Occipital lobe (tissue), 2 donors: ENCODE measurements around the gene SNX6. TPM values are rescaled to one million over a fixed set of nuclear protein-coding genes. Genes with fewer than 3 reads are reported as not detected.
"Not testable (repeated sequence)": the region's sequence is repeated elsewhere in the genome, so short reads cannot be mapped to it uniquely, and the experiment has no call there.

Experiments used
- DNase-seq: peaks from one replicate; lab custom pipeline; 2025; lab: John Stamatoyannopoulos, UW
- total RNA-seq: library from RNA; depleted of rRNA; stranded (reverse); fragments of >200 nt; gene quantifications from one replicate; pipeline ENCODE4 v1.2.3, GENCODE V29; 2014

The SNX6 gene
- total RNA-seq, 1 donor from 2014 or later: 106 TPM

- DNase-seq: not testable (repeated sequence)
Measured at GRCh38 chr14:34634360-34634771, 4.4 kb upstream of the SNX6 start.

GRCh38 chr14:34633742-34634141 is 3.8 kb upstream of the SNX6 start:
- no peak for DNase-seq

GRCh38 chr14:34632411-34632978 is 2.5 kb upstream of the SNX6 start:
- no peak for DNase-seq

- DNase-seq: no peak
Measured at GRCh38 chr14:34629344-34629656, 648 bp downstream of the SNX6 start.

GRCh38 chr14:34628681-34629135 is 1.2 kb downstream of the SNX6 start:
- no peak for DNase-seq

GRCh38 chr14:34623506-34623905 is 6.4 kb downstream of the SNX6 start:
- DNase-seq: no peak

- DNase-seq: no peak
Measured at GRCh38 chr14:34620839-34621238, 9.1 kb downstream of the SNX6 start.

GRCh38 chr14:34620115-34620514 is 9.8 kb downstream of the SNX6 start:
- no peak for DNase-seq

- DNase-seq: no peak
Measured at GRCh38 chr14:34619471-34619870, 10.5 kb downstream of the SNX6 start.

GRCh38 chr14:34616360-34616759 is 13.6 kb downstream of the SNX6 start:
- DNase-seq: no peak

GRCh38 chr14:34615507-34615906 is 14.4 kb downstream of the SNX6 start:
- DNase-seq: no peak

- no peak for DNase-seq
Measured at GRCh38 chr14:34614638-34615037, 15.3 kb downstream of the SNX6 start.

- DNase-seq: no peak
Measured at GRCh38 chr14:34610101-34610500, 19.8 kb downstream of the SNX6 start.

- no peak for DNase-seq
Measured at GRCh38 chr14:34605461-34605860, 24.5 kb downstream of the SNX6 start.

- no peak for DNase-seq
Measured at GRCh38 chr14:34604995-34605394, 25.0 kb downstream of the SNX6 start.

GRCh38 chr14:34596891-34597290 is 33.1 kb downstream of the SNX6 start:
- DNase-seq: no peak

GRCh38 chr14:34593740-34594375 is 36.1 kb downstream of the SNX6 start:
- DNase-seq: no peak

- no peak for DNase-seq
Measured at GRCh38 chr14:34592623-34593022, 37.3 kb downstream of the SNX6 start.

- no peak for DNase-seq
Measured at GRCh38 chr14:34583525-34583924, 46.4 kb downstream of the SNX6 start.

GRCh38 chr14:34582117-34582680 is 47.7 kb downstream of the SNX6 start:
- no peak for DNase-seq

GRCh38 chr14:34580381-34580780 is 49.6 kb downstream of the SNX6 start:
- DNase-seq: no peak

- no peak for DNase-seq
Measured at GRCh38 chr14:34571771-34572170, 58.2 kb downstream of the SNX6 start.

- DNase-seq: no peak
Measured at GRCh38 chr14:34569750-34570149, 60.2 kb downstream of the SNX6 start.
